OCI-LY3 (cell line): ENCODE results near the gene ZNF471.

Source experiments
- H2AFZ ChIP-seq: fragments of 200-600, 300-600 bp; shearing (Covaris generic); 2 replicates; pipeline ENCODE4 v1.6.0; 2014; ENCODE audit warnings: antibody characterized with exemption, low read depth, low read length
- H3K27ac ChIP-seq: fragments of 200-600, 300-600 bp; sonication (generic); 2 replicates; pipeline ENCODE4 v1.5.1; 2014; ENCODE audit warnings: mild to moderate bottlenecking, low read length, moderate library complexity, mixed read lengths
- H3K27me3 ChIP-seq: fragments of 200-600, 300-600 bp; sonication (generic); 2 replicates; pipeline ENCODE4 v1.6.1; 2014; ENCODE audit warnings: low read depth, low read length, mixed read lengths
- H3K36me3 ChIP-seq: fragments of 200-600, 300-600 bp; sonication (generic); replicated peaks from 2 replicates; pipeline ENCODE3; 2014; ENCODE audit warnings: low read depth, low read length, mixed read lengths
- H3K4me1 ChIP-seq: fragments of 300-600, 200-600 bp; sonication (generic); 2 replicates; pipeline ENCODE4 v1.6.1; 2014; ENCODE audit warnings: low read length, mixed read lengths
- H3K4me2 ChIP-seq: fragments of 200-600, 300-600 bp; sonication (generic); 2 replicates; pipeline ENCODE4 v1.6.1; 2014; ENCODE audit warnings: low read length, mixed read lengths
- H3K4me3 ChIP-seq: fragments of 300-600, 200-600 bp; sonication (generic); 2 replicates; pipeline ENCODE4 v1.5.1; 2014; ENCODE audit warnings: antibody characterized with exemption, mild to moderate bottlenecking, low read length, moderate library complexity
- H3K79me2 ChIP-seq: fragments of 300-600, 200-600 bp; shearing (Covaris generic); 2 replicates; pipeline ENCODE4 v1.6.1; 2014; ENCODE audit warnings: mild to moderate bottlenecking, low read length, mixed read lengths
- H3K9ac ChIP-seq: fragments of 300-600, 200-600 bp; shearing (Covaris generic); 2 replicates; pipeline ENCODE4 v1.6.0; 2014; ENCODE audit warnings: mild to moderate bottlenecking, low read length, moderate library complexity
- H3K9me3 ChIP-seq: fragments of 200-600, 300-600 bp; shearing (Covaris generic); 2 replicates; pipeline ENCODE4 v1.6.1; 2014; ENCODE audit warnings: low read length, mixed read lengths; ENCODE audit not compliant: insufficient read depth
- H4K20me1 ChIP-seq: fragments of 200-600, 300-600 bp; sonication (generic); 2 replicates; pipeline ENCODE4 v1.6.1; 2016; ENCODE audit warnings: low read length, mixed read lengths; ENCODE audit not compliant: insufficient read depth
- EZH2phosphoT487 ChIP-seq: fragments of 200-600 bp; shearing (Covaris generic); IDR thresholded peaks from 2 replicates; pipeline ENCODE4 v1.6.1; 2018; ENCODE audit warnings: antibody characterized with exemption, mixed run types, low read depth
- TF ChIP-seq, protein P1 (sequence below): fragments of 200-600, 300-600 bp; sonication (generic); IDR thresholded peaks from 2 replicates; pipeline ENCODE4 v1.5.1; 2014; ENCODE audit warnings: antibody characterized with exemption, low read length, low read depth

Gene ZNF471

DNA sequence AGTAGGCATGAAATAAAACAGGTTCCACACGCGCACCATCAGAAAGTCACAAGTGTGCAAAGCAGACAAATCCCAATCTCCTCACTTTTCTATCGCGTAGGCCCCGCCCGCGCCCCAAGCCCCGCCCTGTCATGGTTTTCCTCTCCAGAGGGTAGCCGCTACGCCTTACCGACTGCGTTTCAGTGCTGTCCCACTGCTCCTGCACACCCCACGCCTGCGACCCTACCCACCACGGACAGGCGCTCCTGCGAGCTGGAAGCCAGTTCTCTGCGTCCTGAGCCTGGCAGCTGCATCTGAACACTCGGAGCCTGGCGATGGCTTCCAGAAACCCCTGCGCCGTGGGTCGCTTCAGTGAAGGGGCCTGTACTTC is 59.2 kb downstream of the ZNF471 start:
- H3K4me1 ChIP-seq, result no peaks in the 10 kb centered on the region
- TF ChIP-seq, protein P1, sequence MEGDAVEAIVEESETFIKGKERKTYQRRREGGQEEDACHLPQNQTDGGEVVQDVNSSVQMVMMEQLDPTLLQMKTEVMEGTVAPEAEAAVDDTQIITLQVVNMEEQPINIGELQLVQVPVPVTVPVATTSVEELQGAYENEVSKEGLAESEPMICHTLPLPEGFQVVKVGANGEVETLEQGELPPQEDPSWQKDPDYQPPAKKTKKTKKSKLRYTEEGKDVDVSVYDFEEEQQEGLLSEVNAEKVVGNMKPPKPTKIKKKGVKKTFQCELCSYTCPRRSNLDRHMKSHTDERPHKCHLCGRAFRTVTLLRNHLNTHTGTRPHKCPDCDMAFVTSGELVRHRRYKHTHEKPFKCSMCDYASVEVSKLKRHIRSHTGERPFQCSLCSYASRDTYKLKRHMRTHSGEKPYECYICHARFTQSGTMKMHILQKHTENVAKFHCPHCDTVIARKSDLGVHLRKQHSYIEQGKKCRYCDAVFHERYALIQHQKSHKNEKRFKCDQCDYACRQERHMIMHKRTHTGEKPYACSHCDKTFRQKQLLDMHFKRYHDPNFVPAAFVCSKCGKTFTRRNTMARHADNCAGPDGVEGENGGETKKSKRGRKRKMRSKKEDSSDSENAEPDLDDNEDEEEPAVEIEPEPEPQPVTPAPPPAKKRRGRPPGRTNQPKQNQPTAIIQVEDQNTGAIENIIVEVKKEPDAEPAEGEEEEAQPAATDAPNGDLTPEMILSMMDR, result no peak
- TF ChIP-seq EZH2phosphoT487, result no peak
- H3K27me3 ChIP-seq, result no peaks in the 10 kb centered on the region
- peaks cover 16% of the 10 kb centered on the region for H3K9me3 ChIP-seq
- no peak overlapping the region for H3K9ac ChIP-seq
- no peak overlapping the region for H2AFZ ChIP-seq
- no peaks in the 10 kb centered on the region for H4K20me1 ChIP-seq
- H3K4me2 ChIP-seq, result no peak overlapping the region
- H3K27ac ChIP-seq, result no peak overlapping the region
- H3K4me3 ChIP-seq, result no peak overlapping the region
- no peaks in the 10 kb centered on the region for H3K36me3 ChIP-seq
- no peaks in the 10 kb centered on the region for H3K79me2 ChIP-seq

DNA sequence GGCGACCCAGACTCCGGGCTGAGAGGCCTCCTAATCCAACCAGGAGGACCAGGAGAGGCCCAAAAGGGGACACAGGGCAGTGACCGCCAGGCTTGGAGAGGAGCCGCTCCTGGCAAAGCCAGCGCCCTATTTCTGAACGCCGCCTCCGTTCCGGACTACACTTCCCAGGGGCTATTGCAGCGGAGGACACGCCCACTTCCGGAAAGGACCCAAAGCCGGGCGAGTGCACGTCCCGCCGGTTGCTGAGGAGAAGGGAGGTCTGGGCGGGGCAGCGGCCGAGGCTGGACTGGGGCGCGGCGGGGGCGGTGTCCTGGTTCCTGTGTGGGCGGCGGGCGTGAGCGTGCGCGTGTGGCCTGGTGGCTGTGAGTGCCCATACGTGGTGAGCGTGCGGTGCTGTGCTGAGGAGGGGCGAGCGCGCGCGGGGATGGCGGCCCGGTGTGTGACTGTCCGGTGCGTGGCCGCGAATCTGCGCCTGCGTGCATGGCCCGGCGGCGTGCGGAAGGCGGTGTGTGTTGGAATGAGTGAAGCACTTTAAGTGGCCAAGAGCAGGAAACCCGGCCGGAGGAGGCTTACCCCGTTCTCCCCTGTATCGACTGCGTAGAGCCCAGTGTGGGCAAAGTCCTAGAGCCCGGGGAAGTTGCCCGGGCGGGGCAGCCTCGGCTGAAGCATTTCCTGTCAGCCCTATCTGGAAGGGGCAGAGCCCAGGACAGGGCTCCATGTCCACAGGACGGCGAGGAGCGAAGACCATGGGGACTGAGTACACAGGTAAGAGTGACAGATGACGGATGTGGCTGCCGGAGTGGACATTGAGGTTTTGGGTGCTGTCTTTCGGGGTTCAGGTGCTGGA is 59.8 kb downstream of the ZNF471 start, which contains the start of gene ZNF470:
TSS of gene ZNF470 (plus strand) at position 195 of the 847 bp plus-strand sequence. CDS start 2,844 bp downstream, outside the sequence.
- H2AFZ ChIP-seq, result no peak within 1 kb of the TSS

DNA sequence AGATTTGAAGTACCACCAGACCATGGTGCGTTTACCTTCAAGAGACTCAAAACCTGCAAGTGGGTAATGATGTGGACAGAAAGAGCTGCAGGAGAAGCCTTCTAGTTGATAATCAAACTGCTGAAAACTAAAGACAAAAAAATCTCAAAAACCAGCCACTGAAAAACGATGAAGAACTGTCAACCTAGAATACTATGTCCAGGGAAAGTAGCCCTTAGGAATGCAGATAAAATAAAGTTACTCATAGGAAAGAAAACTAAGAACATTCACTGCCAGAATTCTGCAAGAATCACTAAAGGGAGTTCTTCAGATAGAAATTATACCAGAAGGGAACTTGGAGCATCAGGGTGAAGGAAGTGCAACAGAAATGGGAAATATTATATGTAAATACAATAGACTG is 64.9 kb downstream of the ZNF471 start:
- H3K36me3 ChIP-seq, result no peaks in the 10 kb centered on the region
- no peak overlapping the region for H3K27ac ChIP-seq
- H3K9ac ChIP-seq, result no peak overlapping the region
- TF ChIP-seq, protein P1, result no peak
- TF ChIP-seq EZH2phosphoT487, result no peak
- no peak overlapping the region for H3K4me2 ChIP-seq
- no peak overlapping the region for H2AFZ ChIP-seq
- no peak overlapping the region for H3K4me3 ChIP-seq
- H4K20me1 ChIP-seq, result no peaks in the 10 kb centered on the region
- H3K27me3 ChIP-seq, result no peaks in the 10 kb centered on the region
- no peaks in the 10 kb centered on the region for H3K79me2 ChIP-seq
- no peaks in the 10 kb centered on the region for H3K4me1 ChIP-seq
- peaks cover 42% of the 10 kb centered on the region for H3K9me3 ChIP-seq

More for the DNA sequence above, 59.8 kb downstream of the ZNF471 start, which contains the start of gene ZNF470:
- Histone ChIP-seq H3K36me3 (no peaks in the 10 kb centered on the region), H3K4me3 (no peak within 1 kb of the TSS), H3K27ac (no peak within 1 kb of the TSS), H3K4me1 (no peaks in the 10 kb centered on the region), H3K4me2 (no peak within 1 kb of the TSS), H3K9me3 (peaks cover 17% of the 10 kb centered on the region), H3K27me3 (no peaks in the 10 kb centered on the region), H3K79me2 (no peaks in the 10 kb centered on the region), H3K9ac (no peak within 1 kb of the TSS), H4K20me1 (no peaks in the 10 kb centered on the region)
- TF ChIP-seq, protein P1, result no peak
- TF ChIP-seq EZH2phosphoT487, result no peak

DNA sequence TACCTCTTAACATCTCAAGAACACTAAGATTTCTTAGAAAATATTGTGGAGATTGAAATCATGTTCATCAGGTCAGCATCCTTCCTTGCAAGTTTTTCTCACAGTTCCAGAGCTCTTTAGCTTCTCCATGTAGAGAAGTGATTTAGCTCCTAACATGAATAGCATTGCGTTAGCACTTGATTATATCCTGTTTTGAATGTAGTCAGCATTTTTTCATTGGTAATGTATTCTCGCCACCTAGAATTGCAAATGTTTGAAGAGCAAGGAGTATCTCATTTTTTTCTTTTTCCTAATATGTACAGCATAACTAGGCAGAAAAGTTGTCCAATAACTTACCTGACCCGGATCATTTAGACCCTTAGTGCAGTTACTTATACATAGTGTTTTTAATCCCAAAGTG is 66.3 kb downstream of the ZNF471 start:
- Histone ChIP-seq H3K27ac (no peak overlapping the region), H3K27me3 (no peaks in the 10 kb centered on the region), H3K79me2 (no peaks in the 10 kb centered on the region), H3K36me3 (no peaks in the 10 kb centered on the region), H3K9me3 (peaks cover 54% of the 10 kb centered on the region), H3K4me3 (no peak overlapping the region), H4K20me1 (no peaks in the 10 kb centered on the region), H3K4me1 (no peaks in the 10 kb centered on the region), H3K9ac (no peak overlapping the region), H3K4me2 (no peak overlapping the region), H2AFZ (no peak overlapping the region)
- TF ChIP-seq, protein P1, result no peak
- no peak for TF ChIP-seq EZH2phosphoT487
